Measurements from ENCODE around the gene ADAMTS14.

DNA sequence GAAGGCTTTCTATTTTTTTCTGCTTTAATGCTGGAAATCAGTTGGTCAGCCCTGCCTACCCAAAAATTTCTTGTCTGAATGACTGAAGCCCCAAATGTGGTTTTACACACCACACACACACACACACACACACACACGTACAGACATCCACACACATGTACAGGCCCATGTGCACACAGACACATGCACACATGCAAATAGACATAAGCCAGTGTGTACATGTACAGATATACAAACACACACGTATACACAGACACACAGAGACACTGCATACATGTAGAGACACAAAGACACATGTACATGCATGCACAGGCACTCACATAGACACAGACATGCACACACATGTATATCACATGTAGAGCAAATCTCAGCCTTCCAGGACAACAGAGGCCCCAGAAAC lies 58.6 kb downstream of the ADAMTS14 start:
- TF ChIP-seq, protein P1, sequence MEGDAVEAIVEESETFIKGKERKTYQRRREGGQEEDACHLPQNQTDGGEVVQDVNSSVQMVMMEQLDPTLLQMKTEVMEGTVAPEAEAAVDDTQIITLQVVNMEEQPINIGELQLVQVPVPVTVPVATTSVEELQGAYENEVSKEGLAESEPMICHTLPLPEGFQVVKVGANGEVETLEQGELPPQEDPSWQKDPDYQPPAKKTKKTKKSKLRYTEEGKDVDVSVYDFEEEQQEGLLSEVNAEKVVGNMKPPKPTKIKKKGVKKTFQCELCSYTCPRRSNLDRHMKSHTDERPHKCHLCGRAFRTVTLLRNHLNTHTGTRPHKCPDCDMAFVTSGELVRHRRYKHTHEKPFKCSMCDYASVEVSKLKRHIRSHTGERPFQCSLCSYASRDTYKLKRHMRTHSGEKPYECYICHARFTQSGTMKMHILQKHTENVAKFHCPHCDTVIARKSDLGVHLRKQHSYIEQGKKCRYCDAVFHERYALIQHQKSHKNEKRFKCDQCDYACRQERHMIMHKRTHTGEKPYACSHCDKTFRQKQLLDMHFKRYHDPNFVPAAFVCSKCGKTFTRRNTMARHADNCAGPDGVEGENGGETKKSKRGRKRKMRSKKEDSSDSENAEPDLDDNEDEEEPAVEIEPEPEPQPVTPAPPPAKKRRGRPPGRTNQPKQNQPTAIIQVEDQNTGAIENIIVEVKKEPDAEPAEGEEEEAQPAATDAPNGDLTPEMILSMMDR (IDR thresholded peaks at IDR 0.05): no peak
- TF ChIP-seq POLR2A (IDR thresholded peaks at IDR 0.05) (no peak), POLR2AphosphoS5 (IDR thresholded peaks at IDR 0.05) (no peak)

All from stomach (tissue), 4 donors.